OCI-LY1 (cell line): ENCODE results near the gene MTLN.

Experiments
- CTCF ChIP-seq: fragments of 200-600 bp; sonication (generic), shearing (Covaris generic); IDR thresholded peaks from 2 replicates; pipeline ENCODE4 v1.5.1; 2017; ENCODE audit warnings: mild to moderate bottlenecking, antibody characterized with exemption, low read length, moderate library complexity, mixed read lengths
- EZH2 ChIP-seq: fragments of 200-600 bp; sonication (generic), shearing (Covaris generic); IDR thresholded peaks from 2 replicates; pipeline ENCODE4 v1.8.0; 2017; ENCODE audit warnings: borderline replicate concordance, mixed run types, mild to moderate bottlenecking, antibody characterized with exemption, low read length, moderate library complexity, mixed read lengths

GRCh38 chr2:110173523-110173922, 38.8 kb downstream of the MTLN start:
- TF ChIP-seq CTCF (no peak), EZH2 (no peak)
